Skin of body (tissue), 2 donors: ENCODE data around the gene NOL4L. TPM values are rescaled to one million over a fixed set of nuclear protein-coding genes. Genes with fewer than 3 reads are reported as not detected.
"Not testable (repeated sequence)": the region's sequence is repeated elsewhere in the genome, so short reads cannot be mapped to it uniquely, and the experiment has no call there.

Source experiments
- DNase-seq: peaks from one replicate; lab custom pipeline; 2025; lab: John Stamatoyannopoulos, UW
- total RNA-seq: library from RNA; depleted of rRNA; stranded (reverse); fragments of >200 nt; gene quantifications from one replicate; pipeline ENCODE4 v1.2.3, GENCODE V29; 2014

NOL4L gene
- total RNA-seq, 1 donor from 2014 or later: 4.3 TPM

DNA sequence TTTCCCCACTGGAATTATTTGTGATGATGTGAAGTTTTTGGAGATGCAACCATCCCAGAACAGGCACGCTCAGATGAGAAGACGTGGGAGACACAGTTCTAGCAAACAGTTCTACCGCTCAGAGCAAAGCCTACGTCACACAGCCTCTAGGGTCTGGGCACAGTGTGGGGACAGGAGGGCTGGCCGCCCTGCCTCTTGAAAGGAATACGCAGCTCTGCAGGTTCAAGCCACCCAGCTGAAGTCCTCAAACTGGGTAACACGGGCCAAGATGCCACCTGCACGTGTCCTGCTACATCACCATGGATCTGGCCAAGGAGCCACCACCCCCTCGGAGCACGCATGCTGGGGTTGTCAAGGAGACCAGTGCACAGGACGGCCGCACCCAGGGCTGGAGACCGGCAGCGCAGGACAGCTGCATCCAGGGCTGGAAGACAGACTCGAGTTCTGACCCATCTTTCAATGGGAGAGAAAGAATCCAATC lies 75.0 kb downstream of the NOL4L start:
- DNase-seq: no peak

DNA sequence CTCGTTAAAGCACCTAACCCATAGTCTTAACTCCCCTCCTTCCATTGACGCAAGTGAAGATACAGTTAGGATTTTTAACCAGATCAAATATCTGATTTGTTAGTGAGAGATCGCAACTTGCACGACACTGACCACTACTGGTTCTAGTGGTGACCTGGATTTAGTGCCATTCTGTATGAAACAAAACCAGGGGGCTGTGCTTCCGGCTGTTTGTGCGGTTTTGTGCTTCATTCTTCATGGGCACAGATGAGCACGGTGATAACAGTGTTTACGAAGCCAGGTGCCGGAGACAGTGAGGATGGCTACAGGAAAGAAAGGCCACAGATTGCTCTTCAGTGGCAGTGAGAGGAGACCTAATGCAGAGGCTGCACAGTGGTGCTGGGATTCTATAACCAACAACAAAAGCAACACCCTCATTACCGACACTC lies 75.5 kb downstream of the NOL4L start:
- DNase-seq: no peak

DNA sequence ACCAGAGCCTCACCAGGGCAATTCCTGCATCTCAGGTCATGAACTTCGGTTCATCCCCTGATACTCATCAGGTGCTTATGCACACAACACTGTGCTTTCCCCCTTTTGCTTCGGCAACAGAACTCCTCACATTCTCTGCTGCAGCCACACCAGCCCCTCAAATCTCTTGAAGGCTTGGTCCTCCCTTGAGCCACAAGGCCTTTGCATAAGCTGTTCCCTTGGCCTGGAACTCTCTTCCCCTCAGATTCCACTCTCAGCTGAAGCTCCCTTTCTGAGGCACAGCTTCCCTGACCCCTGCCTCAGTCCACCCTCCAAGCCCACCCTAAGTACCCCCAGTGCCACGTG lies 76.4 kb downstream of the NOL4L start:
- DNase-seq: no peak

DNA sequence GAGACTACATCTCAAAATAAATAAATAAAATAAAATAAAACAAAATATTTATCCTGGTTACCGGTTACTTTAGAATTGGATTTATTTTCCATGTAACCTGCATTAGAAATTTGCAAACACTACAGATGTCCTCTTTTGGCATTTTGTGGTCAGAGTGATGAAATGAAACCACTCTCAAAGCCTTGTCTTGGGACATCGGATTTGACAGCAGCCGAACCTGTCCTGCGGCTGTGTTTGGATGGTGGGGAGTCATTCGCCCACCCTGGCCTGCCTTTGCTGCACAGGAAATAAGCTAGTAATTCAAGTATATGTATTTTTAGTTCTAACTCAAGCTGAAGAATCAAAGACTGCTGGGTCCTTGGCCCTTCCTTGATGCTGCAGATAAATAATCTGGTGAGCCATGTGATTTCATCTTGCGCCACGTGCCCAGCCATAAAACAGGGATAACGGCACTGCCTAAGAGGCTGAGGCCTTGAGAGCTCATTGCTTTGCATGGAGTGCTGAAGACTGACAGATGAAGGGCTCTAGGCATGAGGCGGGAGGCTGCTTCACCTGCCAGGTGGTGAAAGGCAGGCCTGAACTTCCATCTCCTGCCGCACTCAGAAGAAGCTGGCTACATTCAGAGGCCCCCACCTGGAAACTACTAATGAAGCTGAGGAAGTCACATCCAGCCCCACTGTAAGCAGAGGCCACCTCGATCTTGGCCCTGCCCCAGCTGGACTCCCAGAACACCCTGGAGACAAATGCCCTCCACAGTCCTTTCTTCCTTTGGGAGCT lies 76.9 kb downstream of the NOL4L start:
- no peak for DNase-seq

DNA sequence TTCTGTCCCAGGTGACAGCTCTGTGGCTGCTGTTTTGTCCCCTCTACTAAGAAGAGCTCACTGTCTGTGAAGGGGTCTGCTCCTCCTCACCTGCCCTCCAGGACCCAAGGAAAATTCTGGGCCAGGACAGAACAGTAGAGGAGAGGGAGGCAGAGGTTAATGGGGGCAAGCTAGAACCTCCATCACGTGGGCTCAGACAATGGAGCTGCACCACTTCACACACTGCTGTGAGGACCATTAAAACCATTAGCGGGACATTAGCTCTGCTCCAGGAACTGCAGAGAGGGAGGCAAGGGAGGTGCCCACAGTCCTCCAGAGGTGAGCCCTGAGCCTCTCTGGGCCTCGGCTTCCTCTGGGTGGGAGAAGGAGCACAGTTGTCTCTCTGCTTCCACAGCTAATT lies 78.4 kb downstream of the NOL4L start:
- DNase-seq: no peak

DNA sequence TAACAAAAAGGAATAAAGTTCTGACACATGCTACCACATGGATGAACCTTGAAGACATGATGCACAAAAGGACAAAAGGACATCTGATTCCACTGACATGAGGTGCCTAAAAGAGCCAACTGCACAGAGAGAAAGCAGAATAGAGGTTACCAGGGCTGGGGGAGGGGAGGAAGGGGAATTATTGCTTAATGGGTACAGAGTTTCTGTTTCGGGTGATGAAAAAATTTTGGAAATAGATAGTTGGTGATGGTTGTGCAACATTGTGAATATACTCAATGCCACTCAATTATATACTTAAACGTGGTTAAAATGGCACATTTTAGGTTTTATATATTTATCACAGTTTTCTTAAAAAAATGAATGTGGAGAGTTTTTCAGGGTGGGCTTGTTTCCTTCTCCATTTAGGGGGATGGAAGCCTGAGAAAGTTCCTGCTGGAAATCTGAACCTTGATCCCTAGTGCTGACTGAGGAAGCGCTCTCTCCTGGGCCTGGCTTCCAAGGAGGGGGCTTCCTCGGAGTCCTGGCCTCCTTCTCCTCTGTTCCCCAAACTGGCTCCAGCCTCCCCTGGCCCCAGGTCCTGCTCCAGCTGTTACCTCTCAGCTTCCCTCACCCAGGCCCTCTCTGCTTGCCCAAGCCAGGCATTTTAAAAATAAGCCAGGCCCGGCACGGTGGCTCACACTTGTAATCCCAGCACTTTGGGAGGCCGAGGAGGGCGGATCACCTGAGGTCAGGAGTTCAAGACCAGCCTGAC lies 79.2 kb downstream of the NOL4L start:
- no peak for DNase-seq

DNA sequence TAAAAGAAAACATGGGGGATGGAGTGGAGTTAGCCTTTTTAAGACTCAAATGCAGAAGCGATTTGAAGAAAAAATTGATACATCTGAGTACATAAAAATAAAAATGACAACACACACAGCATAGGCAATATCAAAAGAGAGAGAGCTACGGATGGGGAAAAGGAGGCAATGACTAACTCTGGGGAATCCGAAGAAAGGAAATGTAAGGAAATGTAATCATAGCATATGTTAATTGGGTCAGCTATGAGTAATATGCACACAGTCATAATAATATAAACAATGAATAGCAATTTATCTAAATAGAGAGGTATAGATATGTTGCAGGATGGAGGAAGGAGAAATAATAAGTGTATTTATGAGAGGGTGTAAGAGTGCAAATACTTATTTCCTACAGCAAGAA lies 83.4 kb downstream of the NOL4L start:
- DNase-seq: no peak

DNA sequence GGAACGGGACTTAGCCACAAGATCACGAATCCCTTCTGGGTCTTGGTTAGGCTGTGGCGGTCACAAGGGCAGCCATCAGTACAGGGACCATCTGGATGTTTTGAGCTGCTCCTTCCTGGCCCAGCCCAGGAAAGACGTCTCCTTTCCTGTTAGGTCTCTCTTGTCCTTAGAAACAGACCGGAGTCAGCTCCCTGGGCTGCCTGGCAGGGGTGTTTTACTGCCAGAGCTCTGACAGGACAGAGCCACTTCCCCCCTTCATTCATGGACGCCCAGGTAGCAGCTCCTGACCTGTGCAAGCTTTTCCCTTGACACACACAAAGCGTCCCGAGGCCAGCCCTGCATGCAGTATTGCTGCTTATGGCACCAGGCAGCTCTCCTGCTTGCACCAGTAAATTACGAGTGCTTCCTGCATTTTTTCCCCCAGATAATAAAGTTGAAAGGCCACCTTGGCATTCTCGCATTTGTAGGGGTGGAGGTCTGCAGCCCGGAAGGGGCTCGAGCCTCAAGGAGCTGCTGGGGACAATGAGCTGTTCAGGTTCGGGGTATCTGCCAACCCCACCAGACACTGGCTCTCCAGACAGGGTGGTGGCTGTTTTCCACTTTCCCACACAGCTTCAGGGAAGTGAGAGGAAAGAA lies 87.4 kb downstream of the NOL4L start:
- DNase-seq: no peak

DNA sequence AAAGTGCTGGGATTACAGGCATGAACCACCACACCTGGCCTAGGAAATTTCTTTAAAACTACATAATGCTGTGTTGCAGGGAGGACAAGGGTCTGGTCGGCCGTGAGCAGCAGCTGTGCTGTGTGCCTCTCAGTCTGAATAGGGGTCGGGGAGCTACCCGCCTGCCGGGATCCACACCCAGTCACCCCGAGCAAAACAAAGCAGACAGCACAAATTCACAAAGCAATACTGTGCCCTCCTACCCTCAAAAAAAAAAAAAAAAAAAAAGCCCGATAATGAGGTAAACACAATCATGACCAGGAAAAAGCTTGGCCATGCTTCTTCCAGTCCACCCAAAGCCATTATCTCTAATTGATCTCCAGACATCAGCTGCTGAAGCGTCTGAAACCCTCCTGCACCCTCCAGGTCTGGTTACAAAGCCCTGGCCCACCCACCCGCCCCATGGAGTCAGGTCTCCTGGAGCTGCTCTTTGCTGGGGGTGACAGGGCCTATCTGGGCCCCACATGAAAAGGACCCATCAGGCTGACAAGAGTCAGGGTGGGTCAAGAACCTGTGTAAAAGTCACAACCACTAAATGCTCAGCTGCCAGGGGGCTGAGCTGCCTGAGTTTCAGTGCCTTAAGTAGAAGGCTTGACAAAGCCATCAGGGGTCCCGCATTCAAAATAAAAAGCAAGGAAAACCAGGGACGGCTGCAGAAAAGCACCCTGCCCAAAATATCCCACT lies 88.2 kb downstream of the NOL4L start:
- no peak for DNase-seq

DNA sequence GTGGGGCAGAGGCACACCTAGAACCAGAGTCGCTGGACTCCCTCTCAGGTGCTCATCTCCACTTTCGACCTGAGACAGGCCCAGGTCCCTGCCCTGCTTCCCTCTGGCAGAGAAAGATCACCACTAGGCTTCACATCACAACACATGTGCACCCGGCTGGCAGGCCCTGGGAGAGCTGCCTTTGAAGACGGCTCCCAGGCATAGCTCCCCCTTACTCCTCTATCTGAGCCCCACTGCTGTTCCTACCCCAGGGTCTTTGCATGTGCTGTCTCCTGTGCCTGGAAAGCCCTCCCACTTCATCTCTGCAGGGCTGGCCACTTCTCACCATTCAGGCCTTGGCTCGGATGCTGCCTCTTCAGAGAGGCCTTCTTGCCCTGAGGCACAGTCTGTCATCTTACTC lies 89.2 kb downstream of the NOL4L start:
- no peak for DNase-seq

DNA sequence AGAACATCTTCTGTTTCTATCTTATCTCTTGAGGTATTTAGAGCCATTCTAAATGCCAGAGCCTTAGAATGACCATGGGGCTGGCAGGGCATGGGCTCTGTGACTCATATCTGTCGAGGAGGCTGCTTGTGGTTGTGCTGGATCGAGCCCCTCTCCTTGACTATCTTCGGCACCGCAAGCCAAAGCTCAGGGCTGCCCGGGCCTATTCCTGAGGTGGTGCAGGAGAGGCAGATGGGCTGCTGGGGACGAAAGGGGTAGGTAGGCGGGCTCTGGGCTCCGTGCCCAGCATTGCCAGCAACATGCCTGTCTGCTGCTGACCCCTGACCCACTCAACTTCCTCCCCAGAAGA lies 89.9 kb downstream of the NOL4L start:
- DNase-seq: no peak

DNA sequence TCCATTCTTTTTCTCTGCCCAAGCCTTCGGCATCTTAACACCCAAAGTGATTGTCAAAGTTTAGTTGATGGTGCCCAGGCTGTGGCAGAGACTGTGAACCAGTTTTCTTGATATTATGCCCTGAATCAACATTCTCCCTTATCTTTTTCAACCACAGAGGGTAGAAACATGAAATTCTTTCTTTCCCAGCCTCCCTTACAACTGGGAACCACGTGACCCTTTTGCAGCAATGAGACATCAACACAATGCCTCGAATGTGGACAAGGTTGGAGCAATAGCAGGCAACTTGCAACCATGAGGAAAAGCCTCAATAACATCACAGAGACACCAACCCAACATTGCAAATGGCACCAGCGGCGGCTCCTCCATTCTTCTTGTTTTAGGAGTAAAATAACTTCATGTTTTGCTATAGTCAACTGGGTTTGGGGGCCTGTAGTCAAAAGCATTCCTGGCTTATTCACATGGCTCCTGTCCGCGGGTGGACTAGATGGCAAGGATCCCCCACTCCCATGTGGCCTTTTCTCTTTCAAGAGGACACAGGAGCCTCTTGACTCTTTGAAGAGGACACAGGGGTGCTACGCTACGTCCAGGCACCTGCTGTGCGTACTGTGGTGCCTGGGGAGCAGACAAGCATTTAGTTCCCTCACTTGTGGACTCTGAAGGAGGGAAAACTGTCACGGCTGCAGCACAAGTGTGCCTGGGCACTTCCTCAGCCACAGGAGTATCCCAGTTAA lies 90.5 kb downstream of the NOL4L start:
- DNase-seq: no peak

DNA sequence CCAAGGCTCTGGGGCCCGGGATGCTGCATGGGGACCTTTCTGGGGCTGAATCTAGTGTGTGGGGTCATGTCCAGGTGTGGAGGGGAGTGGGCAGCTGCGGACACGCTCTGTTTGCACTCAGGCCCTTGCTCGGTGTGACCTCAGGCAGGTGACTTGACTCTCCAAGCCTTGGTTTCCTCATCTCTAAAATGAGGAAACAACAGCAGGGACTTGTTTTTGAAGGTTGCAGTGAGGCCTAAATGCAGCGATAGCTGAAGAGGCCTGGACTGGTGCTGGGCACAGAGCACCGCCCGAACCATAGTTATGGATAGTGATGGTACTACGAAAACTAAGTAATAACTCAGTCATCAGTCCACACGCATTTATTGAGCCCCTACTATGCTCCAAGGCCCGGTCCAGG lies 91.8 kb downstream of the NOL4L start:
- DNase-seq: no peak

DNA sequence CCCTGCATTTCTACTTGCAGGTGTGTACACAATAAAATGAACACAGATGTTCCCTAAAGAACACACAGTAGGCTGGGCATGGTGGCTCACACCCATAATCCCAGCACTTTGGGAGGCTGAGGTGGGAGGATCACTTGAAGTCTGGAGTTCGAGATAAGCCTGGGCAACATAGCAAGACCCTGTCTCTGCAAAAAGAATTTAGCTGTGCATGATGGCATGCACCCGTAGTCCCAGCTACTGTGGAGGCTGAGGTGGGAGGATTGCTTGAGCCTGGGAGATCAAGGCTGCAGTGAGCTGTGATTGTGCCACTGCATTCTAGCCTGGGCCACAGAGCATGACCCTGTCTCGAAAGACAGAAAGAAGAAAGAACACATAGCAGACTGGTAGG lies 93.4 kb downstream of the NOL4L start:
- not testable (repeated sequence) for DNase-seq

DNA sequence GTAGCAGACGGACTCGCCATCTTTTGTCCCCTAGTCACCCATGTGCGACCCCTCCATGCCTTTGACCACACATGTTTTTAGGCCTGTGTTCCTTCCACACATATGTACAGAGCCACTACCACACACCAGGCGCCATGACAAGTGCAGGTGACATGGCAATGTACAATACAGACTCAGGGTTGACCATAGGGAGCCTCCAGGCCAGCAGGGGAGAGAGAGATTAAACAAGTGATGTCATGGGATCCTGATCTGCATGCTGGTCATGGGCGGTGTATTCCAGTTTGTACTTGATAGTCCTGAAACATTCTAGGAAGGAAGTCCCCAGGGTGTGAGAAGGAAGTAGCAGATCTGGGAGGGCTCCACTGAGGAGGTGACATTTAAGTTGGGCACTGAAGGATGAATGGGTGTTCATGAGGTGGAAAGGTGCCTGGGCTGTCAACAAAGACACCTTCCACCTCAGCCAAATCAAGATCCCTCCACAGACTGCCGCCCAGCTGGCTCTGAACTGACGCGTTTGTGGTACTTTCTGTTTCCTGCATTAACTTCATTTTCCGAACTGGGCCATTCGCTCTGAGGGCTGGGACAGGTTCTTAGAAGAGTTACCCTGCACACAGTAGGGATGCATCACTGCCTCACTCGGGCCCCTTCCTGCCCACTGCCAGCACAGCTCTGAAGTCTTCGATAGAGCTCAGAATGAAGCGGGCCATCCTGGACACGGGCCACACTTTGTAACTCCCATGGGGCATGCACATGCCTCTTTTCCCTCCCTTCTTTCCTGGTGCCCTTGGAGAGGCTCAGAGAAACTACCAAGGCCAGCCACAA lies 94.0 kb downstream of the NOL4L start:
- DNase-seq: no peak

DNA sequence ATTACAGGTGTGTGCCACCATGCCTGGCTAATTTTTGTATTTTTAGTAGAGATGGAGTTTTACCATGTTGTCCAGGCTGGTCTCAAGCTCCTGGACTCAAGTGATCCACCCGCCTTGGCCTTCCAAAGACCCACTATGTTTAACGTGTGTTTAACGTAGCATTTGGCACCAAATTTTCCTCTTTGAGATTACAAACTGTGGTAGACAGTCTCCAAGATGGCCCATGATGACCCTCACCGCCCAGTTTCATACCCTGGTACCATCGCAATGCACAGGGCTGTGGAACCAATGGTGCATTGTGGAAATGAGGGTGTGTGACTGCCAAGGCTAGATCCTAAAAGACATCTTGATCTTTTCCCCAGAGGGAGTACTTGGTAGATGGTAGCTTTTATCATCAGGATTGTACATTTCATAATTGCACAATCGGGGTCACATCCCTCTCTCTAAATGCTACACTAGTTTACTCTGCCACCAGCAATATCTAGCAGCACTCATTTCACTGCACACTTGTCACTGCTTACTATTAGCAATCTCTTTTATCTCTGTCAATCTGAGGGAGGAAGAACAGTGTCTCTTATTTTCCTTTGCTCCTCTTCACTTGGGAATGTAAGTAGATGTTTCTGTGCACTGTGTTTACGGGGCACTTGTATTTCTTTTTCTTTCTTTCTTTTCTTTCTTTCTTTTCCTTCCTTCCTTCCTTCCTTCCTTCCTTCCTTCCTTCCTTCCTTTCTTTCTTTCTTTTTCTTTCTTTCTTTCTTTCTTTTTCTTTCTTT lies 96.9 kb downstream of the NOL4L start:
- no peak for DNase-seq

DNA sequence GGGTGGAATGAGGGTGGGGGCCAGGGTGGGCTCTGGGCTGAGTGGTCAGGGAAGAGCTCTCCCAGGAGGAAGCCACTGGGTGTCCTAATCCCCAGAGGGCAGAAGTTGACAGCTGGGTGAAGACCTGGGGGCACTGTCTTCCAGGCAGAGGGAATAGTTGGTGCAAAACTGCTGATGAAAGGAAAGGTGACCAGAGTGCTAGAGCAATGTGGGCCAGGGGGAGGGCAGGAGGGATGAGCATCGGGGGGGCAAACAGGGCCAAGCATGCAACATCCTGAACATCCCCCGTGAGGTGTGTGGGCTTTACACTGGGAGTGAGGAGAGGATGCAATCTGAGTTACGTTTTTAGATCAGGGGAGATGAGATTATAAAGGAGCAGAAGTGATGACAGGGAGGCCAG lies 97.8 kb downstream of the NOL4L start:
- no peak for DNase-seq

DNA sequence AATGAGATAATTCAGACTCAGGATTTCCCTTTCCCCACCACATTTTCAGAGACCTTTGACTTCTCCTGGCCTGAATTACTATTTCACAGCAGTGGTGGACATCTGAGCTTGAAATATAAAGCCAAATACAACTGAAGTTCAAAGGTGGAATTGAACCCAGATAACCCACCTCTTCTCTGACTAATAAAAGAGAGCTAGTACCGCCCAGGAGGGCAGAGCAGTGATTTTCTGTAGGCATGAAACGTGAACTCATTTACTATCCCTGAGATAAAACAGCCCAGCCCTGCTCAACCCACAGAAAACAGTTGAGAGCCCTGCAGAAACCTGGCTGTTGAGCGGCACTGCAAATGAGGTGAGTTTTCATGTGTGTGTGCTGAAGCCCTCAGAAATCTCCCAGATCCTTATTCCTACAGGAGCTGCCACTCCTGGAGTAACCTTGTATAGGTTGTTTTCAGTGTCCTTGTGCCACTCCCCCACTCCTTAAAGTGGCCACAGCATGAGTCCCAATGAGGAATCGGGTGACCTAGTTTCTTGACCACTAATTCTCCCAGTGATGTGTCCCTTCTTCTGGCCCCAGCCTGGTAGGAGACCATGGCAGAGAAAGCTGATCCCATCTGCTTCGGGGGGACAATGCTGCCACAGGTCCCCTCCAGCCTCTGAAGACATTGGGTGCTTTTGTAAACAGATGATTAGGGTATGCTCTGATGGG lies 99.2 kb downstream of the NOL4L start:
- DNase-seq: no peak
